Smooth muscle cell (in vitro differentiated cells): ENCODE results near the gene IPO9. TPM values are rescaled to one million over a fixed set of nuclear protein-coding genes. Genes with fewer than 3 reads are reported as not detected.

Source experiments
- DNase-seq: peaks from one replicate; lab custom pipeline; 2025; ENCODE audit not compliant: unreplicated experiment; lab: John Stamatoyannopoulos, UW
- H2AFZ ChIP-seq: fragments of 200-600 bp; sonication (generic); 2 replicates; pipeline ENCODE4 v1.6.0; 2016; ENCODE audit warnings: antibody characterized with exemption, low read depth, mild to moderate bottlenecking
- H3F3A ChIP-seq: fragments of 200-600 bp; sonication (generic); 2 replicates; pipeline ENCODE4 v1.6.0; 2017; ENCODE audit warnings: antibody characterized with exemption, low read depth
- H3K27ac ChIP-seq: fragments of 200-600 bp; sonication (generic); 2 replicates; pipeline ENCODE4 v1.5.1; 2016; ENCODE audit warnings: low read depth, mild to moderate bottlenecking
- H3K27me3 ChIP-seq: fragments of 200-600 bp; sonication (generic); 2 replicates; pipeline ENCODE4 v1.6.1; 2016; ENCODE audit warnings: low read depth, mild to moderate bottlenecking
- H3K36me3 ChIP-seq: fragments of 200-600 bp; sonication (generic); 2 replicates; pipeline ENCODE4 v1.5.1; 2016; ENCODE audit warnings: low read depth
- H3K4me1 ChIP-seq: fragments of 200-600 bp; sonication (generic); 2 replicates; pipeline ENCODE4 v1.5.1; 2016; ENCODE audit warnings: low read depth
- H3K4me2 ChIP-seq: fragments of 200-600 bp; sonication (generic); 2 replicates; pipeline ENCODE4 v1.6.0; 2016; ENCODE audit warnings: mild to moderate bottlenecking
- H3K4me3 ChIP-seq: fragments of 200-600 bp; sonication (generic); 2 replicates; pipeline ENCODE4 v1.5.1; 2016; ENCODE audit warnings: mild to moderate bottlenecking
- H3K79me2 ChIP-seq: fragments of 200-600 bp; sonication (generic); 2 replicates; pipeline ENCODE4 v1.6.0; 2016; ENCODE audit warnings: low read depth, mild to moderate bottlenecking
- H3K9ac ChIP-seq: fragments of 200-600 bp; sonication (generic); 2 replicates; pipeline ENCODE4 v1.6.0; 2016; ENCODE audit warnings: low read depth
- H3K9me3 ChIP-seq: fragments of 200-600 bp; sonication (generic); replicated peaks from 2 replicates; pipeline ENCODE4 v1.5.1; 2016; ENCODE audit warnings: low read depth
- H4K20me1 ChIP-seq: fragments of 200-600 bp; sonication (generic); 2 replicates; pipeline ENCODE4 v1.6.0; 2016; ENCODE audit warnings: low read depth
- CTCF ChIP-seq: fragments of 200-600 bp; sonication (generic); IDR thresholded peaks from 2 replicates; pipeline ENCODE4 v1.5.1; 2017; ENCODE audit warnings: borderline replicate concordance, mild to moderate bottlenecking, antibody characterized with exemption; ENCODE audit not compliant: insufficient read depth, poor library complexity, severe bottlenecking
- WGBS: methylation state at CpG from one replicate; pipeline ENCODE4 v1.1.7; 2016; ENCODE audit warnings: low lambda C conversion rate; 5-methylcytosine and 5-hydroxymethylcytosine counted together
- microRNA counts: library from miRNA; unstranded; fragments of <30 nt; microRNA quantifications from one replicate; lab custom pipeline; 2016
- microRNA-seq: library from miRNA; unstranded; fragments of <30 nt; microRNA quantifications from one replicate; pipeline ENCODE4, GENCODE V29; 2016; ENCODE audit warnings: borderline number of aligned reads
- polyA plus RNA-seq: library from polyadenylated mRNA; unstranded; fragments of >200 nt; fragmentation: Nextera tagmentation; extraction: Ambion mirVana; gene quantifications from 2 replicates; pipeline ENCODE4 v1.2.1, GENCODE V29; 2016
- small RNA-seq: library from RNA; depleted of rRNA; stranded (forward); fragments of <200 nt; gene quantifications from one replicate; pipeline ENCODE3, GENCODE V24; 2014
- total RNA-seq: library from RNA; depleted of rRNA; stranded (reverse); fragments of >200 nt; gene quantifications from 2 replicates; pipeline ENCODE4 v1.2.3, GENCODE V29; 2014

IPO9 gene
- total and polyA plus RNA-seq, 2 experiments from 2014 or later, result 24.9 to 43.6 TPM

GRCh38 chr1:201928266-201928665 lies 99.3 kb downstream of the IPO9 start:
- H2AFZ ChIP-seq, result no peak overlapping the region
- no peak for DNase-seq
- 67% methylated on average over 3 of the region's 3 CpGs for WGBS

GRCh38 chr1:201930137-201930536 lies 101.2 kb downstream of the IPO9 start:
- DNase-seq, result no peak
- Histone ChIP-seq H2AFZ (no peak overlapping the region), H3K4me1 (no peaks in the 10 kb centered on the region), H3K9me3 (no peaks in the 10 kb centered on the region), H3K4me2 (no peak overlapping the region), H3K36me3 (no peaks in the 10 kb centered on the region), H3K27me3 (no peaks in the 10 kb centered on the region), H4K20me1 (no peaks in the 10 kb centered on the region), H3K27ac (no peak overlapping the region), H3K79me2 (peaks cover 2% of the 10 kb centered on the region), H3K4me3 (no peak overlapping the region), H3F3A (no peaks in the 10 kb centered on the region), H3K9ac (no peak overlapping the region)
- no peak for TF ChIP-seq CTCF
- WGBS, result 79% methylated on average over 4 of the region's 4 CpGs

More at GRCh38 chr1:201928266-201928665, 99.3 kb downstream of the IPO9 start:
- no peak overlapping the region for H3K27ac ChIP-seq
- H3K4me2 ChIP-seq, result no peak overlapping the region
- no peaks in the 10 kb centered on the region for H4K20me1 ChIP-seq
- H3K9me3 ChIP-seq, result no peaks in the 10 kb centered on the region
- H3K36me3 ChIP-seq, result no peaks in the 10 kb centered on the region
- no peaks in the 10 kb centered on the region for H3K4me1 ChIP-seq
- H3K9ac ChIP-seq, result no peak overlapping the region
- TF ChIP-seq CTCF, result no peak
- H3K4me3 ChIP-seq, result no peak overlapping the region
- H3K27me3 ChIP-seq, result no peaks in the 10 kb centered on the region
- H3K79me2 ChIP-seq, result peaks cover 2% of the 10 kb centered on the region
- H3F3A ChIP-seq, result no peaks in the 10 kb centered on the region

DNA sequence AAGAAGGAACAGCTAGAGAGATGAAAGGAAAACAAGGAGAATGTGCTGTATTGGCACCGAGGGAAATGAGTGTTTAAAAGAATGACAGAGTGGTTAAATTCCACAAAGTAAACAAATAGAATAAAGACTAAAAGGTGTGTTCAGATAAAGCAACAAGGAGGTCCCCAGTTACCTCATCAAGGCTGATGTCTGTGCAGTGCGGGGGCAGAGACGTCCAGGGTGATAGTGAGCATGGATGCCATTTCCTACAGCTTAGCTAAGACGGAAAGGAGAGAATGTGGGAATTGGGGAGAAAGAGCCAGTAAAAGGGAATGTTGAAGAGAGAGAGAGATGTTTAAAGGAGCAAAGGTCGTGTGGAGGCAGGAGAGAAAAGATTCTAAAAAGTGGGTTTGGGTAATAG lies 101.8 kb downstream of the IPO9 start:
- H3K27me3 ChIP-seq, result no peaks in the 10 kb centered on the region
- peaks cover under 1% of the 10 kb centered on the region for H3K79me2 ChIP-seq
- H3K9me3 ChIP-seq, result no peaks in the 10 kb centered on the region
- H2AFZ ChIP-seq, result no peak overlapping the region
- TF ChIP-seq CTCF, result no peak
- no peak for DNase-seq
- H4K20me1 ChIP-seq, result no peaks in the 10 kb centered on the region
- no peaks in the 10 kb centered on the region for H3K4me1 ChIP-seq
- no peak overlapping the region for H3K27ac ChIP-seq
- 87% methylated on average over 5 of the region's 5 CpGs for WGBS
- no peaks in the 10 kb centered on the region for H3K36me3 ChIP-seq
- H3F3A ChIP-seq, result no peaks in the 10 kb centered on the region
- H3K9ac ChIP-seq, result no peak overlapping the region
- no peak overlapping the region for H3K4me2 ChIP-seq
- H3K4me3 ChIP-seq, result no peak overlapping the region

MicroRNAs encoded within 50 kb of the gene (microRNA counts, 767-probe panel; counts per million panel counts)
- microRNA hsa-miR-1231 (lab: Ali Mortazavi, UCI), result 183 counts per million

Small RNA genes within 50 kb of the gene (microRNA-seq; reads per million reads assigned to microRNA genes)
- gene MIR1231, result not detected
- gene MIR6739, result not detected

Small RNA genes within 50 kb of the gene (small RNA-seq; reads per million reads assigned to genes)
- not detected for gene MIR1231
- gene MIR6739, result not detected

Other genes with a start within 250 kb of the IPO9 start
- 23.1 and 30.1 TPM in 2 replicates for gene SHISA4, start 59.7 kb downstream of the IPO9 start, total RNA-seq
- gene SHISA4, start 59.7 kb downstream of the IPO9 start, polyA plus RNA-seq, result 64.4 and 73.5 TPM in 2 replicates
- gene LMOD1, start 117.4 kb downstream of the IPO9 start, total RNA-seq, result 4.0 and 6.5 TPM in 2 replicates
- gene LMOD1, start 117.4 kb downstream of the IPO9 start, polyA plus RNA-seq, result 5.6 and 6.2 TPM in 2 replicates
- 78.6 and 99.3 TPM in 2 replicates for gene TIMM17A, start 126.3 kb downstream of the IPO9 start, total RNA-seq
- gene TIMM17A, start 126.3 kb downstream of the IPO9 start, polyA plus RNA-seq, result 102 and 117 TPM in 2 replicates
- gene RNPEP, start 153.5 kb downstream of the IPO9 start, total RNA-seq, result 50.6 and 53.4 TPM in 2 replicates
- gene RNPEP, start 153.5 kb downstream of the IPO9 start, polyA plus RNA-seq, result 59.0 and 70.9 TPM in 2 replicates
- 2.0 and 5.2 TPM in 2 replicates for gene ELF3, start 181.4 kb downstream of the IPO9 start, total RNA-seq
- 0.96 and 9.6 TPM in 2 replicates for gene ELF3, start 181.4 kb downstream of the IPO9 start, polyA plus RNA-seq